ENCODE results near the gene CDH8.

The CDH8 gene

DNA sequence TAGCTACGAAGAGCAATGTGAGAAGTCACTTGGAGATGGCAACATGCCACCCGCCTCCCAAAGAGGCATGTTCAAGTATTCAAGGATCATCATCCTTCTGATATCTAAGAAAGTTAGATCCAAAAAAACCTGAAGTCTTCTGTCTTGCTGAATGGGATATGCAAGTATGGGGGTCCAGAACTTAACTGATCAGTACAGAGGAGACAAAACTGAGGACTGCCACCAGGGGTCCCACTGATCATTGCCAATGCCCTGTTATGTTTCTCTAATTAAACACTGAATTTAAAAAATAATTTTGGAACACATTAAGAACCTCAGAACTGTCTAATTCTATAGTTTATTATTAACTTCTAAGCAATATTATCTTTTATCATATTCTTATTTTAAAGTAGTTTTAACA, 99.7 kb downstream of the CDH8 start:
- no peak for TF ChIP-seq NFIC (IDR thresholded peaks at IDR 0.05)
- TF ChIP-seq CEBPB (IDR thresholded peaks at IDR 0.05): no peak
- TF ChIP-seq EGR1 (IDR thresholded peaks at IDR 0.05): no peak
- no peak for TF ChIP-seq TAF1 (IDR thresholded peaks at IDR 0.05; ENCODE audit: low read depth)
- TF ChIP-seq EP300 (IDR thresholded peaks at IDR 0.05; ENCODE audit: borderline replicate concordance): no peak
- no peak for TF ChIP-seq RAD21 (IDR thresholded peaks at IDR 0.05; ENCODE audit: low read depth)
- TF ChIP-seq YY1 (IDR thresholded peaks at IDR 0.05; ENCODE audit: low read depth): no peak
- TF ChIP-seq FOXM1 (IDR thresholded peaks at IDR 0.05; ENCODE audit: borderline replicate concordance, low read depth): no peak

DNA sequence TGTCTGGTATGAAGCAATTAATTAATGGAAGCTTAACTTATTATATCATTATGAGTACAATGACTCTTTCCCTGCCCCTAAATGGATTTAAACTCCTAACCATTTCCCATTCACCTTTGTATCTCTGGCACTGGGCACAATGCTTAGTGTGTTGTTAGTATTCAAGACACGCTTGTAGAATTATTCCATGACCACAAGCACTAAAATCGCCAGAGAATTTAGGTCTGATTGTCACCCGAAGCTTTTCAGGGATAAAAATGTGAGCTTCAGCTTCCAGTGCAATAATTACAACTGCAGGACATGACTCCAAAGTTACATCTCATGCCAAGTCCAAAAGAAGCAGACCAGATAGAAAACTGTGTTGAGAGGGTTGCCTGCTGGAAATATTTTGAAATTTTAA, 101.6 kb downstream of the CDH8 start:
- TF ChIP-seq, protein P1, sequence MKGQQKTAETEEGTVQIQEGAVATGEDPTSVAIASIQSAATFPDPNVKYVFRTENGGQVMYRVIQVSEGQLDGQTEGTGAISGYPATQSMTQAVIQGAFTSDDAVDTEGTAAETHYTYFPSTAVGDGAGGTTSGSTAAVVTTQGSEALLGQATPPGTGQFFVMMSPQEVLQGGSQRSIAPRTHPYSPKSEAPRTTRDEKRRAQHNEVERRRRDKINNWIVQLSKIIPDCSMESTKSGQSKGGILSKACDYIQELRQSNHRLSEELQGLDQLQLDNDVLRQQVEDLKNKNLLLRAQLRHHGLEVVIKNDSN (IDR thresholded peaks at IDR 0.05): no peak
- no peak for TF ChIP-seq YY1 (IDR thresholded peaks at IDR 0.05; ENCODE audit: low read depth)
- no peak for TF ChIP-seq CEBPB (IDR thresholded peaks at IDR 0.05)
- TF ChIP-seq EGR1 (IDR thresholded peaks at IDR 0.05): no peak
- TF ChIP-seq, protein P2, sequence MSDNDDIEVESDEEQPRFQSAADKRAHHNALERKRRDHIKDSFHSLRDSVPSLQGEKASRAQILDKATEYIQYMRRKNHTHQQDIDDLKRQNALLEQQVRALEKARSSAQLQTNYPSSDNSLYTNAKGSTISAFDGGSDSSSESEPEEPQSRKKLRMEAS (IDR thresholded peaks at IDR 0.05): no peak
- no peak for TF ChIP-seq NFIC (IDR thresholded peaks at IDR 0.05)
- TF ChIP-seq TCF12 (IDR thresholded peaks at IDR 0.05; ENCODE audit: low read depth): no peak
- TF ChIP-seq, protein P3, sequence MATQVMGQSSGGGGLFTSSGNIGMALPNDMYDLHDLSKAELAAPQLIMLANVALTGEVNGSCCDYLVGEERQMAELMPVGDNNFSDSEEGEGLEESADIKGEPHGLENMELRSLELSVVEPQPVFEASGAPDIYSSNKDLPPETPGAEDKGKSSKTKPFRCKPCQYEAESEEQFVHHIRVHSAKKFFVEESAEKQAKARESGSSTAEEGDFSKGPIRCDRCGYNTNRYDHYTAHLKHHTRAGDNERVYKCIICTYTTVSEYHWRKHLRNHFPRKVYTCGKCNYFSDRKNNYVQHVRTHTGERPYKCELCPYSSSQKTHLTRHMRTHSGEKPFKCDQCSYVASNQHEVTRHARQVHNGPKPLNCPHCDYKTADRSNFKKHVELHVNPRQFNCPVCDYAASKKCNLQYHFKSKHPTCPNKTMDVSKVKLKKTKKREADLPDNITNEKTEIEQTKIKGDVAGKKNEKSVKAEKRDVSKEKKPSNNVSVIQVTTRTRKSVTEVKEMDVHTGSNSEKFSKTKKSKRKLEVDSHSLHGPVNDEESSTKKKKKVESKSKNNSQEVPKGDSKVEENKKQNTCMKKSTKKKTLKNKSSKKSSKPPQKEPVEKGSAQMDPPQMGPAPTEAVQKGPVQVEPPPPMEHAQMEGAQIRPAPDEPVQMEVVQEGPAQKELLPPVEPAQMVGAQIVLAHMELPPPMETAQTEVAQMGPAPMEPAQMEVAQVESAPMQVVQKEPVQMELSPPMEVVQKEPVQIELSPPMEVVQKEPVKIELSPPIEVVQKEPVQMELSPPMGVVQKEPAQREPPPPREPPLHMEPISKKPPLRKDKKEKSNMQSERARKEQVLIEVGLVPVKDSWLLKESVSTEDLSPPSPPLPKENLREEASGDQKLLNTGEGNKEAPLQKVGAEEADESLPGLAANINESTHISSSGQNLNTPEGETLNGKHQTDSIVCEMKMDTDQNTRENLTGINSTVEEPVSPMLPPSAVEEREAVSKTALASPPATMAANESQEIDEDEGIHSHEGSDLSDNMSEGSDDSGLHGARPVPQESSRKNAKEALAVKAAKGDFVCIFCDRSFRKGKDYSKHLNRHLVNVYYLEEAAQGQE (IDR thresholded peaks at IDR 0.05; ENCODE audit: low read depth): no peak
- no peak for TF ChIP-seq EP300 (IDR thresholded peaks at IDR 0.05; ENCODE audit: borderline replicate concordance)
- TF ChIP-seq ZBTB7A (IDR thresholded peaks at IDR 0.05; ENCODE audit: low read depth): no peak

DNA sequence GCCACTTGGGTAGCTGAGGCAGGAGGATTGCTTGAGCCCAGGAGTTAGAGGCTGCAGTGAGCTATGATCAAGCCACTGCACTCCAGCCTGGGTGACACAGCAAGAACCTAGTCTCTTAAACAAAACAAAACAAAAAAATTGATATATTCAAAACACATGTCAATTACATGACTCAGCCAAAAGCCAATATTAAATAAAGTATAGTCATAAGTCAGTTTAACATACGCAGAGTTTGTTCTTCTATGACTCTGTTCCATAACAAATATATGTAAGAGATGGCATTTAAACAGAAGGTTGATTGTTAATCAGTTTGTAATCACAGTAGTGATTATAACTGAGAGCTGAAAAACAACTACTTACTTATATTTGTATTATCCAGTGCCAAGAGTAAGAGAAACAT, 106.5 kb downstream of the CDH8 start:
- no peak for TF ChIP-seq TCF12 (IDR thresholded peaks at IDR 0.05; ENCODE audit: low read depth)

DNA sequence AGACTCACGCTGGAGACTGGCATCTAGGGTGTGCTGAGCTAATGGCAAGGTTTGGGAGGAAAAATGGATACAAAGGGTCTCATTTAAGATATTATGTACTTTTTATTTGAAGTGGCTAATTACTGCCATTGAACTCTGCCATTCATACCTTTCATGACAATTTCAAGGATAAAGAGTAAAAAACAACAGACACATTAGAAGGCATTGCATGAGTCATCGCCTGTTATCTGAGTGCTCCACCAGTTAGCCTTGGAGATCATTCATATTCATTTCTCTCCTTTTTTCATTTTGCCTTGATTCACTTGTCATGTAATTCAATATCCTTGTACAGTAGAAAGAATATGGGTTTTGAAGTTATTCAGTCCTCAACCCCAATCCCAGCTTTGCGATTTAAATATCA, 109.5 kb downstream of the CDH8 start:
- TF ChIP-seq YY1 (IDR thresholded peaks at IDR 0.05; ENCODE audit: low read depth) (no peak), EP300 (IDR thresholded peaks at IDR 0.05; ENCODE audit: borderline replicate concordance) (no peak), CEBPB (IDR thresholded peaks at IDR 0.05) (no peak), EGR1 (IDR thresholded peaks at IDR 0.05) (no peak), TAF1 (IDR thresholded peaks at IDR 0.05; ENCODE audit: low read depth) (no peak), CREB1 (IDR thresholded peaks at IDR 0.05; ENCODE audit: low read depth) (no peak), RAD21 (IDR thresholded peaks at IDR 0.05; ENCODE audit: low read depth) (no peak), ZBTB7A (IDR thresholded peaks at IDR 0.05; ENCODE audit: low read depth) (no peak), NFIC (IDR thresholded peaks at IDR 0.05) (no peak), TCF12 (IDR thresholded peaks at IDR 0.05; ENCODE audit: low read depth) (no peak), FOXM1 (IDR thresholded peaks at IDR 0.05; ENCODE audit: borderline replicate concordance, low read depth) (no peak), TEAD4 (IDR thresholded peaks at IDR 0.05) (no peak)
- TF ChIP-seq, protein P2 (IDR thresholded peaks at IDR 0.05): no peak
- TF ChIP-seq, protein P1 (IDR thresholded peaks at IDR 0.05): no peak
- TF ChIP-seq, protein P3 (IDR thresholded peaks at IDR 0.05; ENCODE audit: low read depth): no peak

DNA sequence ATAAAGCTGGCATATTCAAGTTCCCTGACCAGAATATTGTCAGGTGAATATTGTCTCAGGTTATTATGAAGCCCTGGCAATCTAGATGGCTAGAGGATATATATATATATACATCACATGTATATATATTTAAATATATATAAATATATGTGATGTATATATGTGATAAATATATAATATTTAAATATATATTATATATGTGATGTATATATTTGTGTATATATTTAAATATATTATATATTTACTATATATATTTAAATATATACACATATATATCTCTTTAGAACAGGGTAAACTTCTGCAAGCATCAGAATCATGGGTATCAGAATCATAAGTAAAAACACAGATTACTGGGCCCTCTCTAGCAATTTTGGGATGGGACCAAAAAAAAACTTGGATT, 112.6 kb downstream of the CDH8 start:
- TF ChIP-seq TAF1 (IDR thresholded peaks at IDR 0.05; ENCODE audit: low read depth) (no peak), FOXM1 (IDR thresholded peaks at IDR 0.05; ENCODE audit: borderline replicate concordance, low read depth) (no peak), TEAD4 (IDR thresholded peaks at IDR 0.05) (no peak), CEBPB (IDR thresholded peaks at IDR 0.05) (no peak), EP300 (IDR thresholded peaks at IDR 0.05; ENCODE audit: borderline replicate concordance) (no peak), EGR1 (IDR thresholded peaks at IDR 0.05) (no peak), YY1 (IDR thresholded peaks at IDR 0.05; ENCODE audit: low read depth) (no peak), CREB1 (IDR thresholded peaks at IDR 0.05; ENCODE audit: low read depth) (no peak), NFIC (IDR thresholded peaks at IDR 0.05) (no peak), ZBTB7A (IDR thresholded peaks at IDR 0.05; ENCODE audit: low read depth) (no peak), RAD21 (IDR thresholded peaks at IDR 0.05; ENCODE audit: low read depth) (no peak), TCF12 (IDR thresholded peaks at IDR 0.05; ENCODE audit: low read depth) (no peak)
- TF ChIP-seq, protein P1 (IDR thresholded peaks at IDR 0.05): no peak
- TF ChIP-seq, protein P3 (IDR thresholded peaks at IDR 0.05; ENCODE audit: low read depth): no peak
- TF ChIP-seq, protein P2 (IDR thresholded peaks at IDR 0.05): no peak

Measured in Ishikawa (cell line).